Stimulated activated CD8-positive, alpha-beta memory T cell treated with anti-CD3 and anti-CD28 coated beads, Interleukin-7, amount 100 ng/mL, for 1 hour (primary cell): ENCODE data around the gene PCSK9.

Source experiments
- DNase-seq, 2 donors: peaks; one replicate each; pipeline ENCODE4 v3.0.0-alpha.2; 2020; ENCODE audit warnings: low read depth in 2 of 2

Gene PCSK9

DNA sequence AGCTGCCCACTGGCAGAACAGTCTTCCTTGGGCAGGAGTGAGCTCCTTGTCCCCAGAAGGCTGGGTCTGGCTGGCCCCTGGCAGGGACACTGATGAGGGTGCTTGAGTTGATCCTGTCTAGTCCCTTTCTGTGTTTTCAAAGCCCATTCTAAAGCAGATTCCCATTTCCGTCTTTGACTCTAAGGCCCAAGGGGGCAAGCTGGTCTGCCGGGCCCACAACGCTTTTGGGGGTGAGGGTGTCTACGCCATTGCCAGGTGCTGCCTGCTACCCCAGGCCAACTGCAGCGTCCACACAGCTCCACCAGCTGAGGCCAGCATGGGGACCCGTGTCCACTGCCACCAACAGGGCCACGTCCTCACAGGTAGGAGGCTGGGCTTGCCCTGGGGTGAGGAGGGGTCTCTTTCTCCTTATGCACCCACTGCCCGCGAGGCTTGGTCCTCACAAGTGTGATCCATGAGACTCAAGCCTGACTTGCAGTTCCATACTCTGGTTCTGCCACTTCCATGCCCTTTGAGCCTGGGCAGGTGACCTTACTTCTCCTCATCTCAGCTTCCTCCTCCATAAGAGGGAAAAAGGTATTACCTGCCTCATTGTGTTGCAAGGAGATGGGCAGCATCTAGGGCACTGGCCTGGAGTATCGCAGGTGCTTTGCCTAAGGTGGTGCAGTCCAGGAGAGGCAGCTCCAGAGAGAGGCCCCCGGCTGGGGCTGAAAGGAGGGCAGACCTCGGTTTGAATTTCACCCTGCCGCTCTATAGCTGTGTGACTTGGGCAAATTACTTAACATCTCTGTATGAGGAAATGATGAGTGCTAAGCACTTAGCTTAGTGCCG lies 20.2 kb downstream of the PCSK9 start:
- no peak for DNase-seq

DNA sequence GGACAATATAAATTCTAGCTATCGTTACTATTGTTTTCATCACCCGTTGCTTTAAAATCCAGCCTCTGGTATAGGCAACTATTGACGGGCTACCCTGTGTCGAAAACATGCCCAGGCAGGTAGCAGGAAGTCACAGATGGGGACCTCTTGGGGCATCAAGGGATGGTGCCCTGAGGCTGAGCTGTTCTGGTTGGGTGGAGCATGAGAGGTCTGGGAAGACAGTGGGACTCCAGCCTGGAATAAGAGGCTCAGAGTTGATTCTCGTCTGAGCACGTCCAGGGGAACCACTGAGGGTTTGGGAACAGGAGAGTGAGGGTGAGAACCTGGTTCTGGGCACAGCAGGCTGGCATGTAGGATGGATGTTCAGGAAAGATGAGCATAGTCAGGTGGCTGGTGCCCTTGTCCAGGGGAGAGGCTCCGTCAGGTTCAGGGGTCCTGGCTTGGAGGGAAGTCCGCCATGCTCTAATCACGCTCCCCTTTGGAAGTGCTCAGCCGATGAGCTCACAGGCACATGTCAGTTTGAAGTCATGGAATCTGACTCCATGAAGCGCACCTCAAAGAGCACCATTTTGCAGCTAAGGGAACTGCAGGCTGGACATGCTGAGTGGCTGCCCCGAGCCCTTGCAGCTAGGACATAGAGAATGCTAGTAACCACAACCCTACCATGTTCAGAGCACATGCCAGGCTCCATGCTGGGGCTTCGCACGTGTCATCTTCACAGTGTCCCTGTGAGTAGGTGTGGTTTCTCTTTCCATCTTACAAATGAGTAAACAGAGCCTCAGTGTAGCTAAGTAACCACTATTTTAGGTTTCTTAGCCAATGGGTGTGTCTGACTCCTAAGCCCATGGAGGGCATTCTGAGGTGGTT lies 21.0 kb downstream of the PCSK9 start:
- no peak for DNase-seq

DNA sequence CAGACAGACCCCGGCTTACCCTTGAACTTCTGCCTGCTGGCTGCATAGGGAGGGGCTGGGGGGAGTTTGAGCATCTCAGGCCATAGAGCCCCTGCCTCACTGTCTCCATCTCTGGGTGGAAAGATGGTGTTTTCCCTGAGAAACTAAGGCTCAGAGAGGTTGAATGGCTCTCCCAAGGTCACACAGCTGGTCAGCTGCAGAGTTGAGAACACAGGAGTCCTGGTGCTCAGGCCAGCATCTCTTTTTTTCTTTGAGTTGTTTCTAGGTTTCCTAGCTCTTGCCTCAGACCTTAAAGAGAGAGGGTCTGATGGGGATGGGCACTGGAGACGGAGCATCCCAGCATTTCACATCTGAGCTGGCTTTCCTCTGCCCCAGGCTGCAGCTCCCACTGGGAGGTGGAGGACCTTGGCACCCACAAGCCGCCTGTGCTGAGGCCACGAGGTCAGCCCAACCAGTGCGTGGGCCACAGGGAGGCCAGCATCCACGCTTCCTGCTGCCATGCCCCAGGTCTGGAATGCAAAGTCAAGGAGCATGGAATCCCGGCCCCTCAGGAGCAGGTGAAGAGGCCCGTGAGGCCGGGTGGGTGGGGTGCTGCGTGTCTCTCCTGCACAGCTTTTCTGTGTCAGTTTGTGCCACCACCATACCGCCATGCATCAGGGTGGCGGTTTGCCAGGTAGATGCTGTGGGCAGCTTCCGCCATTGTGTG lies 21.8 kb downstream of the PCSK9 start:
- no peak for DNase-seq

DNA sequence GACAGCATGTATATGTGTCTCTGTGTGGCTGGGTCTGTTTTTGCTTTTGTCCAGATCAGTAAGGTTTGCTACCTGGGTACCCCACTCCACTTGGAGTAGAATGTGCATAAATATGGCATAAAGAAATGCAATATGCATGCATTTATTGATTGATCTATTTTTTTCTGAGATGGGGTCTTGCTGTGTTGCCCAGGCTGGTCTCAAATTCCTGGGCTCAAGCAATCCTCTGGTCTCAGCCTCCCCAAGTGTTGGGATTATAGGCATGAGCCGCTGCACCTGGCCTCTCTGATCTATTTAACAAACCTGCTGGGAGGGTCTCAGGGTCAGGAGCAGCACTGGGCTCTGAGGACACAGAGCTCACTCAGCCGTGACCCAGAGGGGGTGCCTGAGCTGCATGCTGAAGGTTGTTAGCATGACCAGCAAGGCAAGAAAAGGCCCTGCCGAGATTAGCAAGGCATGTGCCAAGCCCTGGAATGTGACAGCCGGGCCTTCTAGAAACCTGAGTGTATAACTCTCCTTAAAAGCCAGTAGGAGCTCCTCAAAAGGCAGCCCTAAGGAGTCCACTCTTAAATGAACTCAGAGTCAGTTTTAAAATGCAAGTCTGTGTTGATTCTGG lies 22.5 kb downstream of the PCSK9 start:
- no peak for DNase-seq

DNA sequence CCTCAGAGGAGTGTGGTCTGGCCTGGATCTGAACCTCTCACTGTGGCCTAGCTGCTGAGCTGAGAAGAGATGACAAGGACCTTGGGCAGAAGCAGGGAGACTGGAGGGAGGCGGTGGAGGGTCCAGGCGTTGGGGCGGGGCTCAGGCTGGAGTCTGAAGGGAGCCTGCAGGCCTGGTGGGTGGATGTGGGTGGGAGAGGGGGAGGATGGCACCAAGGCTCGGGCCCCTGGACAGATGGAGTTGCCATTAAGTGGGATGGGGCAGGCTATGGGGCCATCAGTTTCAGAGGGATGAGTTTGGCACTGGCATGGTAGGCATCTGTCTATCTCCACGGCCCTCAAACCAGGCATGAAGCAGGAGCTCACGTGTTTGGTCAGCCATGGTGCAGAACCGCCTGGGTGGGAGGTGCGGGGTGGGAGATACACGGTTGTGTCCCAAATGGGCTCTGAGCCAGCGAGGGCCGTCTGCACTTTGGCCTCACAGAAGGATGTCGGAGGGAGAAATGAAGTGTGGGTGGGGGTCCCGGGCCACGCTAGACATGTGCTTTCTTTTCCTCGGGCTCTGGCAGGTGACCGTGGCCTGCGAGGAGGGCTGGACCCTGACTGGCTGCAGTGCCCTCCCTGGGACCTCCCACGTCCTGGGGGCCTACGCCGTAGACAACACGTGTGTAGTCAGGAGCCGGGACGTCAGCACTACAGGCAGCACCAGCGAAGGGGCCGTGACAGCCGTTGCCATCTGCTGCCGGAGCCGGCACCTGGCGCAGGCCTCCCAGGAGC lies 23.6 kb downstream of the PCSK9 start:
- no peak for DNase-seq

DNA sequence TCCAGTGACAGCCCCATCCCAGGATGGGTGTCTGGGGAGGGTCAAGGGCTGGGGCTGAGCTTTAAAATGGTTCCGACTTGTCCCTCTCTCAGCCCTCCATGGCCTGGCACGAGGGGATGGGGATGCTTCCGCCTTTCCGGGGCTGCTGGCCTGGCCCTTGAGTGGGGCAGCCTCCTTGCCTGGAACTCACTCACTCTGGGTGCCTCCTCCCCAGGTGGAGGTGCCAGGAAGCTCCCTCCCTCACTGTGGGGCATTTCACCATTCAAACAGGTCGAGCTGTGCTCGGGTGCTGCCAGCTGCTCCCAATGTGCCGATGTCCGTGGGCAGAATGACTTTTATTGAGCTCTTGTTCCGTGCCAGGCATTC lies 24.2 kb downstream of the PCSK9 start:
- no peak for DNase-seq

DNA sequence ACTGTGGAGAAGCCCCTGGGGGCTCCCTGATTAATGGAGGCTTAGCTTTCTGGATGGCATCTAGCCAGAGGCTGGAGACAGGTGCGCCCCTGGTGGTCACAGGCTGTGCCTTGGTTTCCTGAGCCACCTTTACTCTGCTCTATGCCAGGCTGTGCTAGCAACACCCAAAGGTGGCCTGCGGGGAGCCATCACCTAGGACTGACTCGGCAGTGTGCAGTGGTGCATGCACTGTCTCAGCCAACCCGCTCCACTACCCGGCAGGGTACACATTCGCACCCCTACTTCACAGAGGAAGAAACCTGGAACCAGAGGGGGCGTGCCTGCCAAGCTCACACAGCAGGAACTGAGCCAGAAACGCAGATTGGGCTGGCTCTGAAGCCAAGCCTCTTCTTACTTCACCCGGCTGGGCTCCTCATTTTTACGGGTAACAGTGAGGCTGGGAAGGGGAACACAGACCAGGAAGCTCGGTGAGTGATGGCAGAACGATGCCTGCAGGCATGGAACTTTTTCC lies 24.8 kb downstream of the PCSK9 start:
- no peak for DNase-seq

DNA sequence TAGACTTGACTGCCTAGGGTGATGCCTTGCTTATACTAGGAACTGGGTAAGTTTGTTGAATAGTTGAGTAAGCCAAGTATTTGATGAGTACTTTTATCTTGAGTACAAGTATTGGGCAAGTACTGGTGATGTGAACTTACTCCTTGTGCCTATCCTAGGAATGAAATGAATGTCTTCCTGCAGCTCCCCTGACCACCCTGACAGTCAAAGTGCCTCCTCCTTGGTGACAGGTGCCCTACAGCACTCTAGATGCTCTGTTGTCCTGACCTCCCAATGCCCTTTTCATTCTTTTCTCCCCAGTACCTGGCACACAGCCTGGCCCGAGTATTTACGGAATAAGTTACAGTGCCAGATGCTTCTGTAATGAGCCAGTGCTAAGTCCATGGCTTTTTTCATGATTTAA lies 25.5 kb downstream of the PCSK9 start:
- no peak for DNase-seq

DNA sequence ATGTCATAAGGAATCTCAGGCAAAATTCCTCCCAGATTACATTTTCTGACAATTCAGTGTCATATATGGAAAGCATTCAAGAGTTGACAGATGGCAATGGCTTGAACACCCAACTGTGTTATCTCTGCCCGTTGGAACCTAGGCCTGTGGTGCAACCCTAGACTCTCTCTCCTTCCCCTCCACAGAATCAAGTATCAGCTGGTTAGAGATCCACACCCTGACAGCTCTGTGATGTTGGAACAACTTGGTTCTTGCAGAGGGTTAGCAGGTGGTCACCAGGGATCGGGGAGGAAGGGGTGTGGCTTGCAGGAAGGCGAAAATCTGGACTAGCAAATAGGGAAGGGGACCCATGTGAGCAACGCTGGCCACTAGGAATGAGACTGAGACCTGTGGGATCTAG lies 26.3 kb downstream of the PCSK9 start:
- DNase-seq, result no peak

DNA sequence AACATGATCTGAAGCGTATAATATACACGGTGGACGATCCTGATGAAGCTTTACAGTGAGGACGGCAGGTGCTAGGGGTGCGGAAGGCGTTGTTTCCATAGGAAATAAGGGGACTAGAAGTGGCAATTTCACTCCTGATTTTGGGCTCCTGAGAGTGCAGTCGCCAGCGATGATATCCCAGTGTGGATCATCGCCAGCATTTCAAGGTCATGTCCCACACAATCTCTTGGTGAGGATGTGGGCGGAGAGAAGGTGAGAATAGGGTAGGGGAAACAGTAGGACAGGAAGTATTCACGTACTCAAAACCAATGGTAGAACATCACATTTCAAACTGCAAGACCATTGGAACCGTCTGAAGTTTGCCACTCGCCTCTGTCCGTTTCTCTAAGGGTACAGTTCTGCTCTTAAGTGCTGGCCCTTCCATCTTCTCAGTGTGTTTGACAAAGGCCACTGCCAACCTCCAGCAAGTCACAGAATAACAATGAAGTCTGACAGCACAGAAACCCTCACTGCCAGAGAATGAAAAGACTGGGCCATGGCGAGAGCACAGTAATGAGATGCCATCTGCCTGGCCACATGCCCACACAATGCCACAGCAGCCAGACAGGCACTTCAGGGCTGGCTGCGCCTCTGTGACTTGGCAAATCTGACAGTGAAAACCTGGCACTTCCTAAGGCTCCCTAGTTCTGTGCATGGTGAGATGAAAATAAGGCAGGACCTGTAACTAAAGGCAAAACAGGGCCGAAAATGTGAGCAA lies 27.9 kb downstream of the PCSK9 start:
- no peak for DNase-seq

DNA sequence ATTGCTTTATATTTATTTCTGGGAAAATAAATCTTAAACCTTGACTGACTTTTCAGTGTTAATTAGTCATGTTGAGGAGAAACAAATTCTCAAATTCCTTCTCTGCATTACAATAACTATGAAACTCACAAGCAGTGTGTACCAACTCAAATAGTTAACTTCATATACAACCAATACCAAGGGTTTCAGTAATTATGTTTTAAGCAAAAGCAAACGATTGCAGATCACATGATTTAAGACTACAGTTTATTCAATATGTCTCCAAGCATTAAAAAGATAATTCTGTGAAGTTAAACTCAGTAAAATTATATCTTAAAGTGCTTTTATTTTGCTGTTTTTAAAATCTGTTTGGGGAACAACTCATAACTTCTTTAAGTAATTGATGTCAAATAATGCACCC lies 28.6 kb downstream of the PCSK9 start:
- no peak for DNase-seq

DNA sequence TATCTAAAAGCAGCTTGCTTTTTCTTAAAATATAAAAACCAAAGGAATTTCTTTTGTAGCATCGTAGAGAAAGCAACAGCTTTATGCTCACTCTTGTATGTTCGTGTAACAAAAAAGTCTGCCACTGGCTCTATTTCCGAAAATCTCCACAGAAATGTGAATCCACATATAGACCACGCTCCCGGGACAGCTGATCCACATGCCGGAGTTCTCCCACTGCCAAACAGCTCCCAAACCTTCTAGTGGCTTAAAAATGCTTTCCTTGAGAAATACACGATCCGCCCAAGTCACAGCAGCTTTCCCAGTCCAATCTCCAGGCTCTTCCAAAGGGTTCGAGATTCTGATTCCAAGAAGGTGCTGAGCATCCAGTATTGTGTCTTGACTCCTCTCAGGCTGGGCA lies 29.3 kb downstream of the PCSK9 start:
- DNase-seq, result no peak

DNA sequence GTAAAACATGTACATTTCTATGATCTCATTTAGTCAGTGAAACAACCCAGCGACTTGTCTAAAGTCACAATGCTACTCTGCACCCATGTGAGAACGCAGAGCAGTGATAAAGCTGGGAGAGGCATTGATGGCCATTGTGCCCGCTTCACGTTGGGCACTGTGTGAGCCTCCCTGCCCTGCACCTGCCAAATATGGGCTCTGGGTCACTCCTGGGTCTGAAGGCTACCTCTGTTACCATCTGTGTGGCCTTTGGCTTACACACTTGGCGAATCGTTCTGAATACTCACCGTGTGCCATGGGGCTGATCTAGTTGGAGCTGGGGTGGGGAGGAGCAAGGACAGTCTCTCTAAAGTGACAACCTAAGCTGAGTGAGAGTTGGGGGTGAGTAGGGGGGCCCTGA lies 29.9 kb downstream of the PCSK9 start:
- no peak for DNase-seq

DNA sequence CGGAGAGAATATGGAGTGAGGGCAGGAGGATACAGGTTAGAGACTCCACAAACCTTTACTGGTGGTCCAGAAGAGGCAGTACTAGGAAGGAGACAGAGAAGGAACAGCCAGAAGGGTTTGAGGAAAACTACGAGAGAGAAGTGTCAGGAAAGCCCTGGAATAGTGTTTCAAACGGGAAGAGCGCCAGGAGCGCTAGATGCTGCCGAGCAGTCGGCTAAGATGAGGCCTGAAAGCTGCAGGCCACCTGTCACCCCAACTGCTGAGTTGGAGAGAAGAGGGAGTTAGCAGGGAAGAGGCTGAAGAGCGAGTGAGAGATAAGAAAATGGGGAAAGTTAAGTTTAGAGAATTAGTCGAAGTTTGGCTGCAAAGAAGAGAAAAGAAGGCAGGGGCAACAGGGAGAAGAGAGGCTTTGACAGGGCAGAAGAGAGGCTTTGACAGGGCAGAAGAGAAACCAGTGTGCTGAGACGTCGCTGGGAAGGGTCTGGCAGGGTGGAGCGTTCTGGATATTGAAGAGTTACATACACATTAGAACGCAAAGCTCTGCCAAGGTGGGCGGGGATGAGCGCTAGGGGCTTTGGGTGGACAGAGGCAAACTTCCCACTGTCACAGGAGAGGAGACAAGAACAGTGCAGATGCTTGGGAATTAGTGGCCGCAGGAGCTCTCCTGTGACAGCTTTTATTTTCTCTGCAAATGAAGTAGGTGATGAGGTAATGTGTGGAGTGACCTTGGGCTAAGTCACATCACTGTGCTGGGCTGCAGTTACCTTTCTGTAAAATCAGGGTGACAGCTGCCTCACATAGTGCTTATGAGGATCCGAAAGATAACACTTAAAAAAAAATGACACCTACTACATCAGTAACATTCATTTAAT lies 31.2 kb downstream of the PCSK9 start:
- no peak for DNase-seq

DNA sequence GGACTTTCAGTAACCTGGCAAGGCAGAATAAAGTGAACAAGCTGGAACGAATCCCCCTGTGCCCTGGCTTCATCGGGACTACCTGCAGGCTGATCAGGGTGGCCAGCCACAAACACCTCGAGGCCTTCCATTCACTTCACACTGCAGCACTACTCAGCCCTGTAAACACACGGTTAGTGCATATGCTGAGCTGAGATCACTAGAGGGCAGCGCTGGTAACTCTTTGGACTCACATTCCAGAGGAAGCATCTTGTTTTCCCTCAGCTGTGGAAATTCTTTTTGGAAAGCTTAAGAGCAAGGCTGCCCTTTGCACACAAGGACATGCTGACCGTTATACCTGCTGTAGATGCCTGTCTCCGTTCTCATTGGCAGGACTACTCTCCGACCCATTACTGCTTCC lies 32.1 kb downstream of the PCSK9 start:
- no peak for DNase-seq

DNA sequence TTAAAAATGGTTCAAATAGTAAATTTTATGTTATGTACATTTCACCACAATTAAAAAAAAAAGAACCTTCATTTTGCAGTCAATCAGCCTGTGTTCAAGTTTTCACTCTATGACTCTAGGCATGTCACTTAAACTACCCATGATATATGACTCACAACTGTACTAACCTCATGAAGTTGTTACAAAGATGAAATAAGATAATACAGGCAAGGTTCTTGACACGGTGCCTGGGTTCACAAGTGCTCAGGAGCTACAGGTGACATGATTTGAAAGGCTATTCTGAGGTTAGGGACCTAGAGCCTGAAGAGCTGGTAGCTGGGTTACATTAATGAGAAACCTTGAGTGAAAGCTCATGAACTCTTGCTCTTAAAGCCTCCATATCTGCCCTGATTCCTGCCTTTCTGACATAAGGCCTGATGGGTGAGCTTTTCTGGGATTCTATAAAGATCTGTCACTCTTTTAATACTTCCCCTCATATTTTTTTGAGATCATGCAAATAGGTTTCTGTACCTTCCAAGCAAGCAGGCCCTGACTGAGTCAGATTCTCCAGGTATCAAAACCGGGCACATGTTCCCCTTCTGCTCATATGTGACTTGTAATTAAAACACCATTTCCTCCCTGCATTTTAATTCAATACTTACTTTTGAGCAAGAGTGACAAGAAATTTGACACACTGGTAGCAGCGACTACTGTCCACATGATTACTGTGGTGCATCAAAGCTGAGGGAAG lies 34.0 kb downstream of the PCSK9 start:
- DNase-seq, result no peak

DNA sequence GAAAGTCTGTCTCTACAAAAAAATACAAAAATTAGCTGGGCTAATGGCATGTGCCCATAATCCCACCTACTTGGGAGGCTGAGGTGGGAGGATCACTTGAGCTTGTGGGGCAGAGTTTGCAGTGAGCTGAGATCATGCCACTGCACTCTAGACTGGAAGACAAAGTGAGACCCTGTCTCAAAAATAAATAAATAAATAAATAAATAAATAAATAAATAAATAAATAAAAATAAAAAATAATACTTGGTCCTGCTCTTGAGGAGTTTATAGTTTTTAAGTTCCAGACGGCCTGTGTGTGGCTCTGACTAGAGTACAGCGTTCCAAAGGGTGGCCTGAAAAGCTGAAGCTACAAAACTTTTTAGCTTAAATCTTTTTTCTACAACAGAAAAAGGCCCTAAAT lies 35.1 kb downstream of the PCSK9 start:
- no peak for DNase-seq

DNA sequence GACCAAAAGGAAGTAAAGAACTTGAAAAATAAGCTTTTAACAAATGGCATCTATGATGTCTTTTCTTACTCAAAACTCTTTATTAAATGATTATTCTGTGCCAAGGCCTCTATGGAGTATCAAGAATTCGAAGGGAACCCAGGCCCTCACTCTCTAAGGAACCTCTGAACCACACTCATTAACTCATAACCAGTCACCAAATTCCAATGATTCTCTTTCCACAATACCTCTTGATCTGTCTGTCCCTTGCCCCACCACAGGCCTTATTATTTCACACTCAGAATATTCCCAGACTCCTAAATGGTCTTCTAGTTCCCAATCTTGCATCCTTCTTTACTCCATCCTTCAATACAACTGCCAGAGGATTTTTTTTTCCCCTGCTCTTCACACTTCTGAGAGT lies 37.0 kb downstream of the PCSK9 start:
- DNase-seq, result no peak

DNA sequence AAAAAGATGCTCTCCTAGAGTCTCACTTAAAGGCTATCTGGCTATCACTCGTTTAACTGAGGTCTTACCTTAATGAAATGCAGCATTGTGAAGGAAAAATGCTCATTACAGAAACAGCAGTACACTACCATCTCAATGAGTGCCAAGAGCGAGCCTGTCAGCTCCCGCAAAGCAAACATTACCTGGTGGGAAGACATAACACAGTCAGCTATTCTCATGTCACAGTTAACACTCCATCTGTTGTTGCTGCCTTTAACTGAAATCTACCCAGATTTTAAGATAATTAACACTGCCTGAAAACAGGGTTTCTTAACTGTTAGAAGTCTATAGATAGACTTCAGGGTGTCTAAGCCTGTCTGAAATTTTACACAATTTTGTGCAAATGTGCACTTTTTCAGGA lies 39.1 kb downstream of the PCSK9 start:
- DNase-seq, result no peak
